GM21381 (cell line): ENCODE results near the gene PRPF39.
"Not testable (repeated sequence)": the region's sequence is repeated elsewhere in the genome, so short reads cannot be mapped to it uniquely, and the experiment has no call there.

Experiments
- ATAC-seq: cut with Tn5 transposase; IDR thresholded peaks from one replicate; pipeline ENCODE4 v1.9.1; 2021; ENCODE audit warnings: mild to moderate bottlenecking, moderate library complexity; ENCODE audit not compliant: unreplicated experiment

The PRPF39 gene

DNA sequence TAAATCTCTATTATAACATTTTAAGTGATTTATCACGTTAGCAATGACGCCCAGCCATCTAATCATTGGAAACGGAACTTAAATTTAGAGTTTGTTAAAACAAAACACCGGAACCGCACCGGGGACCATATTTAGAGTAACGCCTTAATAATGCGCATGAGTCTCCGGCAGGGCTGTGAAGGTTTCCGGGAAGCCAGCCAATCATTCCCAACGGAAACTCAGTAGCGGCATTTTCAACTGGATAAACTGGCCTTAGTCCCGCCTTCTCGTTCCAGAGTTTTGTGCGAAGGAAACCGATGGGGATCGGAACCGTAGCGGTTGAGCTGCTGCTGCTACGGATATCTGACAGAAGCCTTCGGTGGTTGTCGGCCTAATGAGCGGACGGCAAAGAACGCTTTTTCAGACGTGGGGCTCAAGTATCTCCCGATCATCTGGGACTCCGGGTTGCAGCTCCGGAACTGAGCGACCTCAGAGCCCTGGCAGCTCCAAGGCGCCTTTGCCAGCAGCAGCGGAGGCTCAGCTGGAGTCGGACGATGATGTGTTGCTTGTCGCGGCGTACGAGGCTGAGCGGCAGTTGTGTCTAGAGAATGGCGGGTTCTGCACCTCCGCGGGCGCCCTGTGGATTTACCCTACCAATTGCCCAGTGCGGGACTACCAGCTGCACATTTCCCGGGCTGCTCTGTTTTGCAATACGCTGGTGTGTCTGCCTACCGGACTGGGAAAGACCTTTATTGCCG lies 51.9 kb downstream of the PRPF39 start, which contains the start of gene FANCM:
FANCM (plus strand) TSS at position 272 of the 737 bp plus-strand sequence; CDS start at position 374, 102 bp downstream.
- peak; percentile 40 for ATAC-seq

DNA sequence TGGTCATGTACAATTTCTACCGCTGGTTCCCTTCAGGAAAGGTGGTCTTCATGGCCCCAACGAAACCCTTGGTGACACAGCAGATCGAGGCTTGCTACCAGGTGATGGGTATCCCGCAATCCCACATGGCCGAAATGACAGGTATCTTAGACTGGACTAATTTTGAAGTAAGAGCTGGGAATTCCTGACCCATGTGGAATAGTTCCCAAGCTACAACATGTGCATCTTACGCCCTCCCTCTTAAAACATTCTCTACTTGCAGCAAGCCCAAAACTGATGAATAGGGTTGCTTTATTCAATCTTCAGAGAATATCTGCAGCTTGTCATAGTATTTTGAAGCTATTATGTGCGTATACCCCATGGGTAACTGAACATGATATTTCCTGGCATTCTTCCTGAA lies 52.5 kb downstream of the PRPF39 start:
- no peak for ATAC-seq

DNA sequence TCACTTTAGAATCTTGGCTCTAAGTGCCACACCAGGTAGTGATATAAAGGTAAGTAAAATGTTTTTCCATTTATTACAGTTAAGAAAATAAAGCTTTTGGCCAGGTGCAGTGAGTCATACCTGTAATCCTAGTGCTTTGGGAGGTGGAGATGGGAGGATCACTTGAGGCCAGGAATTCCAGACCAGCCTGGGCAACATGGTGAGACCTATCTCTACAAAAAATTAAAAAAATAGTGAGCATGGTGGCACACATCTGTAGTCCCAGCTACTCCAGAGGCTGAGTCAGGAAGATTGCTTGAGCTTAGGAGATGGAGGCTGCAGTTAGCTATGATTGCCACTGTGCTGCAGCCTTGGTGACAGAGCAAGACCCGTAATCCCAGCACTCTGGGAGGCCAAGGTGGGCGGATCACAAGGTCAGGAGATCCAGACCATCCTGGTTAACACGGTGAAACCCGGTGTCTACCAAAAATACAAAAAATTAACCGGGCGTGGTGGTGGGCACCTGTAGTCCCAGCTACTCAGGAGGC lies 56.8 kb downstream of the PRPF39 start:
- no peak for ATAC-seq

DNA sequence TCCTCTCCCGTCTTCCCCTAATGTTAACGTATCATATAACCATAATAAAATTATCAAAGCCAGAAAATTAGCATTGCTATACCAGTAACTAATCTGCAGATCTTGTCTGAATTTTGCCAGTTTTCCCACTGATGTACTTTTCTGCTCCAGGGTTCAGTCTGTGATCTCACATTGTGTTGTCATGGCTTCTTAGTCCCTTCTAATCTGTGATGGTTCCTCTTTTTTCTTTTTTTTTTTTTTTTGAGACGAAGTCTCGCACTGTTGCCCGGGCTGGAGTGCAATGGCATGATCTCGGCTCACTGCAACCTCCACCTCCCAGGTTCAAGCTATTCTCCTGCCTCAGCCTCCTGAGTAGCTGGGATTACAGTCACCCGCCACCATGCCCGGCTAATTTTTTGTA lies 58.2 kb downstream of the PRPF39 start:
- not testable (repeated sequence) for ATAC-seq

DNA sequence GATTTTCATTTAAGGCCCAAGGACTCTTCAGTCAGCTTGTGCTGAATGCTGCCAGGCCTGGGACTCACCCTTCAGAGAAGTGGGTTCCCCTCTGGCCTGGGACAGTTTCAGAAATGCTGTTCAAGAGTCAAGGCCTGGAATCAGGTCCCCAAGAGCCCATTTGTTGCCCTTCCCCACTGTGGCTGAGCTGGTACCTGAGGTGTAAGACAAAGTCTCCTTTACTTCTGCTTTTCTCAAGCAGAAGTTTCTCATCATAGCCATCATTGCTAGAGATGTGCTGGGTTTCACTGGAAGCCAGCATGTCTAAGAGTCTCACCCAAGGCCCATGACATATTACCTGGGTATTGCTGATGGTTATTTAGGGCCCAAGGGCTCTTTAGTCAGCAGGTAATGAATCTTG lies 60.7 kb downstream of the PRPF39 start:
- ATAC-seq: peak; percentile 64

DNA sequence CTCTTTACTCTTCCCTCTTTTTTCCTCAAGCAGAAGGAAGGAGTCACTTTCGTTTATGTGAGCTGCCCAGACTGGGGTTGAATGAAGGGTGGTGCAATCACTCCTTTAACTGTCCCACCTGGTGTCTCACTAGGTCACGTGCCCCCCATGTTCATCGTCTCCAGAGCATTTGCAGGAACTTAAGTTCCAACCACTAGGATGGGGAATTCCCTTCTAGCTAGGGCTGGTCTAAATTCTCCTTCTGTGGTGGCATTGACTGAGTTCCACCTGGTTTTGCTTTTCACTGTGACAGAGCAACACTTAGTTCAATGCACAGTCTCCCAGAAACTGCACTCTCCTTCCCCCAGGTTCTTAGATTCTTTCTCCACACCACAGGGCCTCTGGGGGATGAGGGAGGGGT lies 61.3 kb downstream of the PRPF39 start:
- peak; percentile 48 for ATAC-seq

DNA sequence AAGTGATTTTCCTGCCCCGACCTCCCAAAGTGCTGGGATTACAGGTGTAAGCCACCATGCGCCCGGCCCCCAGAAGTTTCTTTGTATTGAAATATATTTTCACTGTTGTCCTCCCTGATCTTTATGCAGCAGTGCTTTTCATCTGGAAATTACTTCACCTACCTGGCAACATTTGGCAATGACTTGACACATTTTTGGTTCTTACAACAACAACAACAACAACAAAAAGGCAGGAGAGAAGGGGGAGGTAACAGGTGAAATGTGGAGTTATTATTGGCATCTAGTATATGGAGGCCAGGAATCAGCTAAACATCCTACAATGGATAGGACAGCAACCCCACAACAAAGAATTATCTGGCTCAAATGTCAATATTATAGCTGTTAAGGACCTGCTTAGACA lies 65.7 kb downstream of the PRPF39 start:
- no peak for ATAC-seq

DNA sequence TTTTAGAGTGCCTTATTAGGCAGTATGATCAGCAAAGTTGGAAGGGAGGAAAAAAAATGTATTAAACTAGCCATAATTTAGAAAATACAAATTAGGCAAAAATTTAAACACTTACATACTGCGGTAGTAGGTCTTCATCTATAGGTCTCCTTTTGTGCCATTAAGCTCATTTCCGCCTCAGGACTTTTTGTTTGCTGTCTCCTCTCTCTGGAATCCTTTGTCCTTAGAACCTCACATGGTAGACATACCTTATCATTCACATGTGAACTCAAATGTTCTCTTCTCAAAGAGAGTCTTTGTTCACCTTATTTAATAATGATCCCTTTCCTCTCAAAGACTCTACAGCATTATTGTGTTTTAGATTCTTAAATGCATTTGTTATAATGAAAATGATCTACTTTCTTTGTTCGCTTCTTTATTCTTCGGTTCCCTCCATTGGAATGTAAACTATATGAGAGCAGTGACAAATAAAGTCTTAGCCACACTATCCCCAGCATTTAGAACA lies 66.5 kb downstream of the PRPF39 start:
- ATAC-seq: no peak

DNA sequence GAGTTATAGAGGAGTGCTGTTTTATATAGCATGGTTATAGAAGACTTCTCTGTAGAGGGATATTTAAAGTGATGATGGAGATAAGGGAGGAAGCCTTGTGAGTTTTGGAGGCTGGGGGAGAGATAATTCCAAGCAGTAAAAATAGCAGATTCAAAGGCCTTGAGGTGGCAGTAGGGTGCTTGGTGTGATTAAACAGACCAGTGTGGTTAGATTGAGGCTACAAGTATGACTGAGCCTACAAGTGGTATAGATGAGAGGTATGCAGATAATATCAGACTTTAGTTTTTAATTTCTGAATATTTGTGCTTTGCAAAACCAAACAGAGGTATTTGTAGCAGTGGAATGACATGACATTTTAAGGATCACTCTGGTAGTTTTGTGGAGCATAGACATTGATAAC lies 72.2 kb downstream of the PRPF39 start:
- ATAC-seq: no peak
